CD4-positive, alpha-beta T cell treated with Interleukin-4 for 4 hours (primary cell): ENCODE results near the gene USP11.

ENCODE experiments used
- DNase-seq: peaks from one replicate; pipeline ENCODE4 v3.0.0-alpha.2; 2020

The USP11 gene

GRCh38 chrX:47226071-47226470 lies 6.7 kb upstream of the USP11 start:
- no peak for DNase-seq

GRCh38 chrX:47226531-47227333 lies 6.1 kb upstream of the USP11 start:
- DNase-seq, result no peak

GRCh38 chrX:47227334-47227583 lies 5.5 kb upstream of the USP11 start:
- no peak for DNase-seq

GRCh38 chrX:47228550-47229270 lies 4.1 kb upstream of the USP11 start:
- DNase-seq, result no peak

- DNase-seq, result no peak
These were observed 3.4 kb upstream of the USP11 start for GRCh38 chrX:47229427-47229826.

- DNase-seq, result no peak
These were observed 2.5 kb upstream of the USP11 start for GRCh38 chrX:47230136-47230868.

- no peak for DNase-seq
These were observed 1.6 kb upstream of the USP11 start for GRCh38 chrX:47231167-47231566.

GRCh38 chrX:47232197-47232802 lies 509 bp upstream of the USP11 start:
- no peak for DNase-seq

- DNase-seq, result peak; percentile 98
These were observed 714 bp downstream of the USP11 start for GRCh38 chrX:47233333-47234113.

- no peak for DNase-seq
These were observed 1.8 kb downstream of the USP11 start for GRCh38 chrX:47234583-47234982.

- no peak for DNase-seq
These were observed 2.9 kb downstream of the USP11 start for GRCh38 chrX:47235691-47236103.

GRCh38 chrX:47239199-47239598 lies 6.4 kb downstream of the USP11 start:
- no peak for DNase-seq

GRCh38 chrX:47239898-47240545 lies 7.2 kb downstream of the USP11 start:
- no peak for DNase-seq

- DNase-seq, result no peak
These were observed 7.8 kb downstream of the USP11 start for GRCh38 chrX:47240619-47241018.

- no peak for DNase-seq
These were observed 8.6 kb downstream of the USP11 start for GRCh38 chrX:47241201-47242011.

GRCh38 chrX:47242321-47242720 lies 9.5 kb downstream of the USP11 start:
- no peak for DNase-seq

- DNase-seq, result no peak
These were observed 10.5 kb downstream of the USP11 start for GRCh38 chrX:47243351-47243750.

GRCh38 chrX:47244676-47245075 lies 11.9 kb downstream of the USP11 start:
- DNase-seq, result no peak

GRCh38 chrX:47245156-47245555 lies 12.3 kb downstream of the USP11 start:
- DNase-seq, result no peak

- no peak for DNase-seq
These were observed 14.6 kb downstream of the USP11 start for GRCh38 chrX:47247206-47247998.

- no peak for DNase-seq
These were observed 15.2 kb downstream of the USP11 start for GRCh38 chrX:47247999-47248320.
